HG02610 (cell line): Measurements from ENCODE around the gene TMEM141.
A peak's percentile ranks its signal among the peaks of the same experiment; 100 is the strongest.

Experiments used
- ATAC-seq: cut with Tn5 transposase; IDR thresholded peaks from one replicate; pipeline ENCODE4 v1.9.1; 2021; ENCODE audit warnings: mild to moderate bottlenecking, moderate library complexity; ENCODE audit not compliant: unreplicated experiment

Gene TMEM141

GRCh38 chr9:136808075-136808805 is 17.1 kb downstream of the TMEM141 start:
- peak; percentile 24 for ATAC-seq

DNA sequence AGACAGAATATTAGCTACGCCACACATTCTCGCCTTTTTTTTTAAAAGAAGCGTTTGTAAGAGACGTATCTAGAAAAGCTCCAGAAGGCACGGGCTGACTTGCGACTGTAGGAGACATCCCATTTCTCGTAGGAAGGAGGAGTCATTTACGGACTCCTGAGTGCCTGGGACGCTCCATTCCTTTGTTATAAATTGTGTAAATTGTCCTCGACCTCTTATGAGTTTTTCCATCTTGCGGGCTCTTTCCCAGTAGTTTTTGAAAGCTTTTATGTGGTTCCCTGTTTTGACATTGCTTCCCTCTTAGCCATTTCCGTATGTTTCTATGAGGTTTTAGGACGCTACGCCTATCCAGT is 17.6 kb downstream of the TMEM141 start:
- no peak for ATAC-seq

- no peak for ATAC-seq
Measured at GRCh38 chr9:136814725-136815421, 23.7 kb downstream of the TMEM141 start.

DNA sequence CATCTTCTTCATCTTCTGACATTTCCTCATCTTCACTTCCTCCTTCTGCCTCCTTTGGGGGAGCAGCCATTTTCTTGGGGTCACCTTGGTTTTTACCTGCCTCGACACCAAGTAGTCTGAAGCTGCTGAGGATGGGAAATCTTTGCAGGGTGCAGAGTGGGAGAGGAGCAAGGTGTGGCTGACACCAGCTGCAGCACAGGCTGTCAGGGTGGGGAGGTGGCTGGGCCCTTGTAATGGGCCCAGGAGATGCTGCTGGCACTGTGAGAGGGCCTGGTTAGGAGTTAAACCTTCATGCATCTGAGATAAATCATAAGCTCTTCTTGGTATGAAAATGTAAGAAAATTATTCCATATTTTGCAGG is 24.3 kb downstream of the TMEM141 start:
- ATAC-seq = no peak

GRCh38 chr9:136820971-136821825 is 30.1 kb downstream of the TMEM141 start:
- no peak for ATAC-seq

- no peak for ATAC-seq
Measured at GRCh38 chr9:136821826-136822544, 30.8 kb downstream of the TMEM141 start.

- no peak for ATAC-seq
Measured at GRCh38 chr9:136823136-136824046, 32.2 kb downstream of the TMEM141 start.

DNA sequence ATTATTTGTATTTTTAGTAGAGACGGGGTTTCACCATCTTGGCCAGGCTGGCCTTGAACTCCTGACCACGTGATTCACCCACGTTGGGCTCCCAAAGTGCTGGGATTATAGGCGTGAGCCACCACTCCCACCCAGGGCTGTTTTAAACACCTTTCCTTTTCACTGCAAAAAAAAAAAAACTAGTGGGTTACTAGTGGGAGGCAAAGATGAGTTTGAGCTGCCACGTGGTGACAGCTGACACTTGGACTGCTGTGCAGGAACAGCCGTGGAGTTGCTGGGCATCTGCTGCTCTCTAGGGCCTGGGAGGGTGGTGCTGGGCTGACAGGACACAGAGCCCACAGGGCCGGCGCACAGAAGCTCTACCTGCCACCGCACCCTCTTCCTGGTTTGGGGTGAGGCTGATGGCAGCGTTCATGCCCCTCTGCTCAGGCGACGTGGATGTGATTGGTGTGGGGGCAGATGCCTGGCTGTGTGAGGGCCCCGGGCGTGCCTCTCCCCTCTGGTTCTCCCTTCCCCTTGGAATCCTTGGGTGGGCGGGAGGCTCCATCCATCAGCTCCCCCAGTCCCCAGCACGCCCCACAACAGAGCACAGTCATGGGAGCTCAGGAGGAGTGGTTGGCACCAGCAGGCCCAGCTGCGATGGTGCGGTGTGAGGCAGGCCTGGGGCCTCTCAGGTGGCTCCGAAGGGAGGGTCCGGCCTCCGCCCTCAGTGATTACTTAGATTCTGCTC is 33.5 kb downstream of the TMEM141 start:
- no peak for ATAC-seq

DNA sequence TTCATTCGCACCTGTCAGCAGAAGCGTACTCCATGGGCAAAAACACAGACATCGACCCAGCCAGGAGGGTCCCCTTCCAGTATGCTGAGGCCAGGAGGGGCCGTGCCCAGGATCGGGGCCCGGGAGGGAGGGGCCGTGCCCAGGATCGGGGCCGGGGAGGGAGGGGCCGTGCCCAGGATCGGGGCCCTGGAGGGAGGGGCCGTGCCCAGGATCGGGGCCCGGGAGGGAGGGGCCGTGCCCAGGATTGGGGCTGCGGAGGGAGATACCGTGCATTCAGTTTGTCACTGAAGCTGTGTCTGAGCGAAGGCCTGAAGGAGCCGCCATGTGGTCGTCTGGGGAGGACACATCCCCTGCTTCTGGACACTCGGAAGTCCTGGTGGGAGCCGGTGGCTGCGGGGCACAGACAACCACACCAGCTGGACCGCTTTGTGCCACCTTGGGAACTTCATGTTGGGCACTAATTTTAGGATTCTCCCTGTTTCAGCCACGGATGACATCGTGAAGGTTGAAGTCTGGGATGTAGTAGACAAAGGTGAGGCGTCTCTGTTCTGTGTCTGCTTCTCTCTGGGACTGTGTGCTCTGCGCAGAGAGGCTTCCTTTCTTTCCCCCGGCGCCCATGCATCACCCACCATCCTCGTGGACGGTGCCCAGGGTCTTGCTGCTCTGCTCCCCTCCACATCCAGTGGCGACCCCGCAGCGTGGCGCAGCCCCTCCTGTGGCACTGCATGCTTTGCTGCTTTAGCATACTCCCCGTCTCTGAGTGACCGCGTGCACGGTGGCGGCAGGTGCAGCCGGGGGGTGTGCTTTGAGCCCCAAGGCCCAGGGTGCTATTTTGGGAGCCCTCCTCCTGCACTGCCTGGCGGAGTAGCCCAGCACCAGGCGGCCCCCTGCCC is 34.4 kb downstream of the TMEM141 start:
- no peak for ATAC-seq

DNA sequence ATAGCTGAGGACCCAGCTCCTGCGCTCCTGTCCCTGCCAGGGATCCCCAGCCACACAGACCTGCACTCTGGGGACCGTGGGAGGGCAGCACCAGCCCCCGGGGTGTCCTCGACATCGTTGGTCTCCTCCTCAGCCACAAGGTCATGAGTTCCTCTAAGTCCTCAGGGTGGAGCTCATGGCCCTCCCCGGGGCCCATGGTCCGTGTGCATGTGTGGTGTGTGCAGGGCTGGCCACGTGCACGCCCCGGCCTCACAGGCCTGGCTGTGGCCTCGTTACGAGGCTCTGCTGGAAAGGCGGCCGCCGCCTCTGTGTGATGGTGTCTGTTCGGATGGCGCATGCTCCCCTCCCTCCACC is 35.0 kb downstream of the TMEM141 start:
- ATAC-seq = no peak

DNA sequence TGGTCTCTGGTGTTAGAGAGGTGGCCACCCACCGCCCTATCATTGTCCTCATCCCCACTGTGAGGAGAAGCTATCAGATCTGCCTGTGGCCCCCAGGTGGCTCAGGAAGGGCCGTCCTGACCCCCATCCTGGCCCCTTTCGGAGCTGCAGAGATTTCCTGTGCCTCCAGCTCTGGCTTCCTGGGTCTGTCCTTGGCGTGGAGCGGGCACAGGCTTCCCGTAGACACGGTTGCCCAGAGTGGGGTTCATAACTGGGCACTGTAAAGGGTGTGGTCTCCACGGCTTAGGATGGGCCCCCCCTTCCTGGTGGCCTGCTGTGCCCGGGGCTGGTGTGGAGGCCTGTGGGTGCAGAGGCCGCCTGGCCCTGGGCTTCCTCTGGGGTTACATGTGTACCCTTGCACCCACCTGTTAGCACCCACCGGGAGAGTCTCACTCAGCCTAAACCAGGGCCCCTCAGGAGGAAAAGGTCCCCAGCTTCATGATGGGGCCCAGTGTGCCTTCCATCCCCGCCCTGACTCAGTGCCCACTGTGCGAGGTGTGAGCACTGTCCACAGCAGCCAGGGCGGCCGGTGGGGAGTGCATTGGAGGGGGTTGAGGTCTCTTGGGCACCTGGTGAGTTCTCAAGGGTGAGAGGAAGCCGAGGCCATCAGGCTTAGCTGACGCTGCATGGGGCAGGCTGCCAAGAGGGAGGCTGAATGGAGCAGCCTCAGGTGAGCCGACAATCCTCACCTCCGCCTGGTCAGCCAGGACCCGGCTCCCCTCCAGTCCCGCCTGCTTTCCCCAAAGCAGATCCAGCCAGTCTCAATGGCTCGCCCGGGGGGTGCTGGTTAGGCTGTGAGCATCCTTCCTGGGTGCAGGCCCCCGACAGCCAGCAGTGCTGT is 35.8 kb downstream of the TMEM141 start:
- no peak for ATAC-seq

DNA sequence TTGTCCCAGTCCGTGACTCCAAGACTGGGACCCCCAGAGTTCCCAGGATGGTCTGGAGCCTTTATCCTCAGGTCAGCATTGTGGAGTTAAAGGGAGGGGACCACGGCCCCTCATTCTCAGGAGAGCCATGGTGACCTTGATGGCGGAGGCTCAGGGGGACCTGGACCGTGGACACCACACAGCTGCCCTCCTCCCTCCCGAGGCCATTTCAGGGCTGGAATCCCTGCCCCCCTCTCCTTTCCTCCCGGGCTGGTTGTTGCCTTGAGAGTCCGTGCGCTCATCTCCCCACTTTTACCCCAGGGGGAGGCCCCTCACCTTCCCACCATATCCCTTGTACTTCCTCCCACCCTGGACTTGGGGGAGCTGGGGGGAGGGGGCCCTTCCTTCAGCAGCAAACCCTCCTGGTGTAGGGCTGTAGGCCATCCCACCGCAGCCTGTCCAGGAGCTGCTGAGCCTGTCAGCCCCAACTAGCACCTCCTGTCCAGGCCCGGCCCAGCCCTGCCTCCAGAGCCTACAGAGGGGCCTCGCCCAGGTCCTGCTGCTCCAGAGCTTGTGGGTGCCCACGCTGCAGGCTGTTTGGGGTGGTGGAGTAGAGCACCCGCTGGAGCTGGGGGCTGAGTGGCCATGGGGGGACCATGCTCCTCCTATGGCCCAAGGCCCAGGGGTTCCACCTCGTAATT is 36.8 kb downstream of the TMEM141 start:
- no peak for ATAC-seq

GRCh38 chr9:136828474-136829140 is 37.5 kb downstream of the TMEM141 start:
- ATAC-seq = no peak

GRCh38 chr9:136829412-136829811 is 38.3 kb downstream of the TMEM141 start:
- ATAC-seq = no peak

DNA sequence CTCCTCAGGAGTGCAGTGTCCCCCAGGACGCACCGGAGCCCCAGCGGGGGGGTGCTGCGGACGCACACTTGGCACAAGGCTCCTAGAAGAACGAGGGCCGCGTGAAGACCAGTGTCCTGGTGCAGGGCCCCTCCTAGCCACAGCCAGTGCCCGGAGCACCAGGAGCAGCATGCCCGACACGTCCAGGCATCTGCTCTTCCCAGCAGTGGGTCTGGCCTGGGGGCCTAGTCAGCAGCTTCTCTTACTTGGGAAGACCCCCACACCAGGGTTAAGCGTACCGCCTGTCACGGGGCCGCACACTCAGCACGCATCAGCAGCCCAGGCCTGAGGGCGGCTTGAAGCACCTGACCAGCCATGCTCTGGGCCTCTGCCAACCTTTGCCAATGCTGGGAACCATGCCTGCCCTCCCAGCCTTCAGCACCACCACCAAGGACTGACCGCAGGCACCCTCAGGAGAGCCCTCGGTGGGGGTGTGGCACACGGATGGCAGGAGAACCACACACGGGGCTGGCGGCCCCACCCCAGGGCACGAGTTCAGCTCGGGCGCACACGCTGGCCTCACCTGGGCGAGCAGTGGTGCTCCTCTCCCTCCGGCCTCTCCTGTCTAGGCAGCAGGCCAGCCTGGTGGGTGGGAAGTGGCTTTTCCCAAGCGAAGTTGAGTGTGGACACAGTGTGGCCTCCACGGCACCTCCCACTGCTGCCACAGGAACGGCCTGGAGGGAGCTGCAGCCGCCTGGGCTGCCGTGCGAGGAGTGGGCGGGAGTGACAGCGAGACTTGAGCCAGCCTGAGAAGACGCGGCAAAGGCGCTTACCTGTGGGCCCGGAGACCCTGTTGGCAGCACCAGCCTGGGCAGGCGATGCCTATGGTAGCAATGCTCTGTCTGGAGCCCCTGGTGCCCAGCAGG is 39.1 kb downstream of the TMEM141 start:
- ATAC-seq = no peak
